HepG2 (cell line): ENCODE results near the gene SBK2. TPM values are rescaled to one million over a fixed set of nuclear protein-coding genes. Genes with fewer than 3 reads are reported as not detected.
A peak's percentile ranks its signal among the peaks of the same experiment; 100 is the strongest.

Experiments used
- BORCS8-MEF2B ChIP-seq: sonication (generic); formaldehyde crosslinking; IDR thresholded peaks from 2 replicates; pipeline ENCODE4 v1.8.0; 2022; ENCODE audit warnings: mild to moderate bottlenecking, missing genetic modification reagents
- MXD4 ChIP-seq: IDR thresholded peaks from 2 replicates; pipeline ENCODE4 v1.6.1; 2016; ENCODE audit warnings: mild to moderate bottlenecking, missing biosample characterization, missing genetic modification reagents
- PCBP1 ChIP-seq: fragments of 200-400 bp; formaldehyde crosslinking; IDR thresholded peaks from 2 replicates; pipeline ENCODE4 v1.6.1; 2017; ENCODE audit warnings: mild to moderate bottlenecking, low read depth, low read length, borderline replicate concordance
- STAG1 ChIP-seq: sonication (generic); formaldehyde crosslinking; IDR thresholded peaks from 2 replicates; pipeline ENCODE4 v1.4.0; 2020; ENCODE audit warnings: missing genetic modification reagents
- SYNCRIP ChIP-seq: fragments of 200-400 bp; formaldehyde crosslinking; IDR thresholded peaks from 2 replicates; pipeline ENCODE4 v1.6.1; 2018; ENCODE audit warnings: mild to moderate bottlenecking, low read depth, low read length; ENCODE audit not compliant: insufficient read depth
- TBL1XR1 ChIP-seq: fragments of 150-350 bp; IDR thresholded peaks from 2 replicates; pipeline ENCODE4 v1.6.1; 2014; ENCODE audit warnings: borderline replicate concordance, low read length; ENCODE audit not compliant: partially characterized antibody
- ZIK1 ChIP-seq: sonication (generic); formaldehyde crosslinking; IDR thresholded peaks from 2 replicates; pipeline ENCODE4 v1.5.0; 2020; ENCODE audit warnings: mild to moderate bottlenecking, low read depth, missing genetic modification reagents, borderline replicate concordance
- ZMAT3 ChIP-seq: sonication (generic); formaldehyde crosslinking; conservative IDR thresholded peaks from 2 replicates; pipeline ENCODE4 v1.7.0; 2021; ENCODE audit warnings: missing genetic modification reagents
- ZNF142 ChIP-seq: sonication (generic); formaldehyde crosslinking; IDR thresholded peaks from 2 replicates; pipeline ENCODE4 v1.4.0; 2020; ENCODE audit warnings: missing genetic modification reagents
- ZNF263 ChIP-seq: sonication (generic); formaldehyde crosslinking; IDR thresholded peaks from 2 replicates; pipeline ENCODE4 v1.4.0; 2020; ENCODE audit warnings: missing genetic modification reagents
- ZNF670 ChIP-seq: sonication (generic); formaldehyde crosslinking; IDR thresholded peaks from 2 replicates; pipeline ENCODE4 v1.8.0; 2022; ENCODE audit warnings: mild to moderate bottlenecking, missing genetic modification reagents, borderline replicate concordance
- ZNF781 ChIP-seq: sonication (generic); formaldehyde crosslinking; IDR thresholded peaks from 2 replicates; pipeline ENCODE4 v1.5.1; 2020; ENCODE audit warnings: borderline replicate concordance, mild to moderate bottlenecking, missing genetic modification reagents; ENCODE audit errors: not compliant biosample characterization
- polyA plus RNA-seq, 8 experiments: library from polyadenylated mRNA; depleted of rRNA in 3 of 8; stranded (reverse) in 7 of 8; unstranded in 1 of 8; fragments of >200 nt; fragmentation: Illumina TruSeq in 4 of 8; extraction: Trizol in 4 of 8; gene quantifications; 2 replicates each; pipeline versions ENCODE4 v1.2.1 to v1.2.3, GENCODE V29; 2011 to 2016; ENCODE audit warnings: low read depth in 4 of 8, missing spikeins in 1 of 8, mixed read lengths in 1 of 8; ENCODE audit not compliant: insufficient read depth in 1 of 8
- total RNA-seq, 5 experiments: library from RNA; depleted of rRNA; stranded (reverse); fragments of >200 nt; fragmentation: Illumina TruSeq; extraction: Trizol; gene quantifications; 2 replicates each; pipeline ENCODE4 v1.2.3, GENCODE V29; 2016; ENCODE audit warnings: low read depth in 1 of 5
- TF ChIP-seq, protein P1 (sequence below): sonication (generic); formaldehyde crosslinking; IDR thresholded peaks from 2 replicates; pipeline ENCODE4 v1.5.1; 2020; ENCODE audit warnings: mild to moderate bottlenecking, missing genetic modification reagents, moderate library complexity
- TF ChIP-seq, protein P2 (sequence below): IDR thresholded peaks from 2 replicates; pipeline ENCODE4 v1.4.0; 2020; ENCODE audit warnings: mild to moderate bottlenecking, missing genetic modification reagents

Gene SBK2
- total and polyA plus RNA-seq, 2 of the 13 experiments (the other 11 are each of a cell fraction or from before 2014, with no cell fraction given): 0.24 TPM; not detected in 1

DNA sequence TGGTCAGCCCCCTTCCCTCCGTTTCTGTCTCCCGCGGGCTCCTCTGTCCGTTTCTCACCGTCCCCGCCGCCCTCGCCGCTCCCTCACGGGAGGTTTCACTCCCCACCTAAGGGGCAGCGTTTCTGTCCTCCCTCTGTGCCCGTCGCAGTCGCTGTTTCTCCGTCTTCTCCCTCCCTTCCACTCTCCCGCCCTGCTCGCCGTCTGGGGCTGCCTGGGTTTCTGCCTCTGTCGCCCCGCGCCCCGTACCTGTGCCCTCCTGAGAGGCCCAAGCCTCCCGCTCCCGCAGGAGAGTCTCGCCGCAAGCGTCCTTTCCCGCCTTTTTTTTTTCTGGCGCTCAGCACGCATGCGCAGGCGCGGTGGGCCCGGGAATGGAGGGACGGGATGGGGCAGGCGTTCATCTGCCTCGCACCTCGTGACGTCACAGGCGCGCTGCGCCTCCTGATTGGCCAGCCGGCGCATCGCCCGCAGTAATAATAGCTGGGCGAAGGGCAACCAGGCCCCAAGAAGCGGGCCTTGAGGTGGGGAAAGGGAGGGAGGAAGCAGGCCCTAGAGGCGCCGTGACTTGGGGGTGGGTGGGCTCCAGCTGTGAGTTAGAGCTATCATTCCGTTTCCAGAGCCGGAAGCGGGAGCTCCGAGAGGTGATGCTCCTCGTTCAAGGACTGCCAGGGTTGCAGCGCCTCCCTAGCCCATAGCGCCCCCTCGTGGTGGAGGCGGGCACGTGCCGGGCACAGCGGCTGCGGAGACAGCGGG lies 33.3 kb downstream of the SBK2 start (continued):
- TF ChIP-seq SYNCRIP (no peak), STAG1 (CRISPR knock-in tag) (peak; percentile 94), MXD4 (CRISPR knock-in tag) (peak; percentile 52; the same call in 1 of the 2 replicates), ZNF670 (CRISPR knock-in tag) (no peak), PCBP1 (0 out of 2 replicates have a peak, but pooled peaks have one; percentile 52), ZNF781 (CRISPR knock-in tag) (peak; percentile 45), TBL1XR1 (peak; percentile 17), ZMAT3 (CRISPR knock-in tag) (no peak), BORCS8-MEF2B (CRISPR knock-in tag) (0 out of 2 replicates have a peak, but pooled peaks have one; percentile 20), ZNF263 (CRISPR knock-in tag) (peak; percentile 39; the same call in 1 of the 2 replicates), ZNF142 (CRISPR knock-in tag) (0 out of 2 replicates have a peak, but pooled peaks have one; percentile 38), ZIK1 (CRISPR knock-in tag) (no peak)
- TF ChIP-seq, protein P1, sequence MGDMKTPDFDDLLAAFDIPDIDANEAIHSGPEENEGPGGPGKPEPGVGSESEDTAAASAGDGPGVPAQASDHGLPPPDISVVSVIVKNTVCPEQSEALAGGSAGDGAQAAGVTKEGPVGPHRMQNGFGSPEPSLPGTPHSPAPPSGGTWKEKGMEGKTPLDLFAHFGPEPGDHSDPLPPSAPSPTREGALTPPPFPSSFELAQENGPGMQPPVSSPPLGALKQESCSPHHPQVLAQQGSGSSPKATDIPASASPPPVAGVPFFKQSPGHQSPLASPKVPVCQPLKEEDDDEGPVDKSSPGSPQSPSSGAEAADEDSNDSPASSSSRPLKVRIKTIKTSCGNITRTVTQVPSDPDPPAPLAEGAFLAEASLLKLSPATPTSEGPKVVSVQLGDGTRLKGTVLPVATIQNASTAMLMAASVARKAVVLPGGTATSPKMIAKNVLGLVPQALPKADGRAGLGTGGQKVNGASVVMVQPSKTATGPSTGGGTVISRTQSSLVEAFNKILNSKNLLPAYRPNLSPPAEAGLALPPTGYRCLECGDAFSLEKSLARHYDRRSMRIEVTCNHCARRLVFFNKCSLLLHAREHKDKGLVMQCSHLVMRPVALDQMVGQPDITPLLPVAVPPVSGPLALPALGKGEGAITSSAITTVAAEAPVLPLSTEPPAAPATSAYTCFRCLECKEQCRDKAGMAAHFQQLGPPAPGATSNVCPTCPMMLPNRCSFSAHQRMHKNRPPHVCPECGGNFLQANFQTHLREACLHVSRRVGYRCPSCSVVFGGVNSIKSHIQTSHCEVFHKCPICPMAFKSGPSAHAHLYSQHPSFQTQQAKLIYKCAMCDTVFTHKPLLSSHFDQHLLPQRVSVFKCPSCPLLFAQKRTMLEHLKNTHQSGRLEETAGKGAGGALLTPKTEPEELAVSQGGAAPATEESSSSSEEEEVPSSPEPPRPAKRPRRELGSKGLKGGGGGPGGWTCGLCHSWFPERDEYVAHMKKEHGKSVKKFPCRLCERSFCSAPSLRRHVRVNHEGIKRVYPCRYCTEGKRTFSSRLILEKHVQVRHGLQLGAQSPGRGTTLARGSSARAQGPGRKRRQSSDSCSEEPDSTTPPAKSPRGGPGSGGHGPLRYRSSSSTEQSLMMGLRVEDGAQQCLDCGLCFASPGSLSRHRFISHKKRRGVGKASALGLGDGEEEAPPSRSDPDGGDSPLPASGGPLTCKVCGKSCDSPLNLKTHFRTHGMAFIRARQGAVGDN (CRISPR knock-in tag): peak; percentile 80
- TF ChIP-seq, protein P2, sequence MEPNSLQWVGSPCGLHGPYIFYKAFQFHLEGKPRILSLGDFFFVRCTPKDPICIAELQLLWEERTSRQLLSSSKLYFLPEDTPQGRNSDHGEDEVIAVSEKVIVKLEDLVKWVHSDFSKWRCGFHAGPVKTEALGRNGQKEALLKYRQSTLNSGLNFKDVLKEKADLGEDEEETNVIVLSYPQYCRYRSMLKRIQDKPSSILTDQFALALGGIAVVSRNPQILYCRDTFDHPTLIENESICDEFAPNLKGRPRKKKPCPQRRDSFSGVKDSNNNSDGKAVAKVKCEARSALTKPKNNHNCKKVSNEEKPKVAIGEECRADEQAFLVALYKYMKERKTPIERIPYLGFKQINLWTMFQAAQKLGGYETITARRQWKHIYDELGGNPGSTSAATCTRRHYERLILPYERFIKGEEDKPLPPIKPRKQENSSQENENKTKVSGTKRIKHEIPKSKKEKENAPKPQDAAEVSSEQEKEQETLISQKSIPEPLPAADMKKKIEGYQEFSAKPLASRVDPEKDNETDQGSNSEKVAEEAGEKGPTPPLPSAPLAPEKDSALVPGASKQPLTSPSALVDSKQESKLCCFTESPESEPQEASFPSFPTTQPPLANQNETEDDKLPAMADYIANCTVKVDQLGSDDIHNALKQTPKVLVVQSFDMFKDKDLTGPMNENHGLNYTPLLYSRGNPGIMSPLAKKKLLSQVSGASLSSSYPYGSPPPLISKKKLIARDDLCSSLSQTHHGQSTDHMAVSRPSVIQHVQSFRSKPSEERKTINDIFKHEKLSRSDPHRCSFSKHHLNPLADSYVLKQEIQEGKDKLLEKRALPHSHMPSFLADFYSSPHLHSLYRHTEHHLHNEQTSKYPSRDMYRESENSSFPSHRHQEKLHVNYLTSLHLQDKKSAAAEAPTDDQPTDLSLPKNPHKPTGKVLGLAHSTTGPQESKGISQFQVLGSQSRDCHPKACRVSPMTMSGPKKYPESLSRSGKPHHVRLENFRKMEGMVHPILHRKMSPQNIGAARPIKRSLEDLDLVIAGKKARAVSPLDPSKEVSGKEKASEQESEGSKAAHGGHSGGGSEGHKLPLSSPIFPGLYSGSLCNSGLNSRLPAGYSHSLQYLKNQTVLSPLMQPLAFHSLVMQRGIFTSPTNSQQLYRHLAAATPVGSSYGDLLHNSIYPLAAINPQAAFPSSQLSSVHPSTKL (CRISPR knock-in tag): peak; percentile 40
